Activated T-helper 1 cell treated with Interleukin-2 at 50 U/mL for 16 hours (primary cell): ENCODE results near the gene PDE8B.
"Not testable (repeated sequence)": the region's sequence is repeated elsewhere in the genome, so short reads cannot be mapped to it uniquely, and the experiment has no call there.

Source experiments
- DNase-seq: peaks from one replicate; pipeline ENCODE4 v3.0.0-alpha.2; 2020; ENCODE audit warnings: low read depth

The PDE8B gene

DNA sequence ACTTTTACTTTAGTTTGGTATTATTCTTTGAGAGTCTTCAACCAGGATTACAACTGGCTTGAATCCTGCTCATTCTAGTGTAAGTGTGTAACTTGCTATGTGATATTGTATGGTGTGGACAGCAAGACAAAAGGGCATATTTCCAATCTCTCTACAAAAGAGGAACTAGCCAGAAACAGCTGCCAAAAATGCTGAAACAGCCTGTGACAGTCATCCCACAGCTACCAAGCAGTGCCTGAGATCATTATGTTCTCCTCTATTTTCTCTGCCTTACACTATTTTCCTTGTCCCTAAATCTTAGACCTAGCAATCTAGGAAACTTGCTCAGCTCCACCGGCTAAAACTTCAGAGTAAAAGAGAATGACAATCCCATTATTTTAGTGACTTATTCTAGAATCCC lies 238.8 kb downstream of the PDE8B start:
- DNase-seq, result no peak

DNA sequence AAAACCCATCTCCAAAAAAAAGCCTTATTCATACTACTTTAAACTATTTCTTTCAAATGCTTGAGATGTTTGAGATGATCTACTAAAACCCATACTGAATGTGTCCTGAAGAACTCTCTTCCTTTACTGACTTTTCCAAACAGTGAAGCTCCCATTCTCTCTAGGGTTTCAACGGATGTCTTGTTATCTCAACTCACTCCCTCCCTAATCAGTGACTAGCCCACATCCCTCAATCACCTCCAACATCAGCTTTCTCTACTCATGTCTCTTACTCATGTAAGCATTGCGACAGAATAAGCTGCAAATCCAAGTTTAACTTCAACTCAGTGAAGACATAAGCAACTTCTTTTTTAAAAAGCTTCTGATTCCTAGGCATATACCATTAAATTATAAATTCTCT lies 239.5 kb downstream of the PDE8B start:
- no peak for DNase-seq

DNA sequence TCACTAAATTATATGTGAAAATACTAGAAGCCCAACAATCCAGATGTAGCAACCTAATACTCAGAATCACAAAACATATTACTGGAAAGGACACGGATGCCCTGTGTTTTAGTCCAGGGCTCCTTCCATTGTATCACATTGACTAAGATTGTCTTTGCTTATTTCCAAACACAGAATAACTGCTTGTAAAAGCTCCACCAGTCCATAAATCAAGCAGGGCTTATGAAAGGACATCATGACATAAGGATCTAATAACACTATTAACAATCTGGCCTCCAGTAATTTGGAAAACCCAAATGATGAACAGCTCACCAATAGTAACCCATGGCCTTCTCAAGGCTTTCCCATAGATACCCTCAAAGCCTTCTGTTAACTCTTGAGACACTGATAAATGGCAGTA lies 241.9 kb downstream of the PDE8B start:
- no peak for DNase-seq

DNA sequence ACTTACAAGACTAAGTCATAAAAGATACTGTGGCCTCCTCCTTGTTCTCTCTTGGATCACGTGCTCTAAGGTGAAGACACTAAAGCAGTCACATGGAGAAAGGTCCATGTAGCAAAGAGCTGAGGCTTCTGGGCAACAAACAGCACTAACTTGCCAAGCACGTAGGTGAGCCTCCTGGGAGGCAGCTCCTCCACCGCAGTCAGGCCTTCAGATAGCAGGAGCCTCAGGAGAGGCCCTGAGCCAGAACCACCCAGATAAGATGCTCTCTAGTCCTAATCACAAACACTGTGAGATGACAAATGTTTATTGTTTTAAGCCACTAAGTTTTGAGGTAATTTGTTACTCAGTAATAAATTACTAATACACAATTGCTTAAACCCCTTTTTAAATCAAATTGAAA lies 243.6 kb downstream of the PDE8B start:
- DNase-seq, result no peak

DNA sequence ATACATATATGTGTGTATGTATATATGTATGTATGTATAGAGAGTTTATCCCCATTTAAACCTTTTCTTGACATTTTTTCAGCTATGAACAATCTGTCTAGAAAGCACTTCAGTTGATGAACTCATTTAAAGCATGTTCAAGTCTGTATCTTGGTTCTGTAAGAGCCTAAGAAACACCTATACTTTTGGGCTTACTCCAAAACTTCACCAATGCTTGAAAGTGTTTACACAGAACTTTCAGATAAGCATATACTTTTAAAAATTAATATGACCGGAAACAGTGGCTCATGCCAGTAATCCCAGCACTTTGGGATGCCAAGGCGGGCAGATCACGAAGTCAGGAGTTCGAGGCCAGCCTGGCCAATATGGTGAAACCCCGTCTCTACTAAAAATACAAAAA lies 250.8 kb downstream of the PDE8B start:
- no peak for DNase-seq

DNA sequence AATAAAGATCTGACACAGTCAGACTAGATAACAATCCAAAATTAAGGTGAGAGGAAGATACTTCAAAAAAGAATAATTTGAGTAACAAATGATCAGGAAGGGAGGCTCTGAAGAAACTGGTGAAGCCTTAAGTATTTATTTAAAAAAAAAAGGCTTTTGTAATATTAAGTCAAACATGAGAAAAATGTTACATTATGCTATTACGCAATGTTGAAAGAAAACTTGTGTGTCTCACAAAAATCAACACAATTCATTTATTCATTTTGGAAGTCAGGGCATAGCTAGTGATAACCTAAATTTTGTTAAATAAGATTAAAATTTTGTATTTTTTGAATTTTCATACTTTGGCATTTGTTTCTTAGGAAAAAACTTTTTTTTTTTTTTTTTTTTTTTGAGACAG lies 253.4 kb downstream of the PDE8B start:
- no peak for DNase-seq

DNA sequence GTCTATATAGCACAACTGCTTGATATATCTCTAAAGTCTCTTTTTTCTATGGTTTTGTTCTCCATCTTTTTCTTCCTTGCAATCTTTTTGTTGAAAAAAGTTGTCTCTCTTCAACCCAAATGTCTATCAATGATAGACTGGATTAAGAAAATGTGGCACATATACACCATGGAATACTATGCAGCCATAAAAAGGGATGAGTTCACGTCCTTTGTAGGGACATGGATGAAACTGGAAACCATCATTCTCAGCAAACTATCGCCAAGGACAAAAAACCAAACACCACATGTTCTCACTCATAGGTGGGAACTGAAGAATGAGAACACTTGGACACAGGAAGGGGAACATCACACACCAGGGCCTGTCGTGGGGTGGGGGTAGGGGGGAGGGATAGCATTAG lies 258.4 kb downstream of the PDE8B start:
- DNase-seq, result not testable (repeated sequence)

DNA sequence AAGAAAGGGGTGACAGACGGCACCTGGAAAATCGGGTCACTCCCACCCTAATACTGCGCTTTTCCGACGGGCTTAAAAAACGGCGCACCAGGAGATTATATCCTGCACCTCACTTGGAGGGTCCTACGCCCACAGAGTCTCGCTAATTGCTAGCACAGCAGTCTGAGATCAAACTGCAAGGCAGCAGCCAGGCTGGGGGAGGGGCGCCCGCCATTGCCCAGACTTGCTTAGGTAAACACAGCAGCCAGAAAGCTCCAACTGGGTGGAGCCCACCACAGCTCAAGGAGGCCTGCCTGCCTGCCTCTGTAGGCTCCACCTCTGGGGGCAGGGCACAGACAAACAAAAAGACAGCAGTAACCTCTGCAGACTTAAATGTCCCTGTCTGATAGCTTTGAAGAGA lies 264.6 kb downstream of the PDE8B start:
- DNase-seq, result not testable (repeated sequence)
